DMS53 (cell line): Measurements from ENCODE around the gene MED15.
"Not testable (repeated sequence)": the region's sequence is repeated elsewhere in the genome, so short reads cannot be mapped to it uniquely, and the experiment has no call there.

Experiments used
- DNase-seq: peaks from one replicate; lab custom pipeline; 2025; lab: John Stamatoyannopoulos, UW

Gene MED15

DNA sequence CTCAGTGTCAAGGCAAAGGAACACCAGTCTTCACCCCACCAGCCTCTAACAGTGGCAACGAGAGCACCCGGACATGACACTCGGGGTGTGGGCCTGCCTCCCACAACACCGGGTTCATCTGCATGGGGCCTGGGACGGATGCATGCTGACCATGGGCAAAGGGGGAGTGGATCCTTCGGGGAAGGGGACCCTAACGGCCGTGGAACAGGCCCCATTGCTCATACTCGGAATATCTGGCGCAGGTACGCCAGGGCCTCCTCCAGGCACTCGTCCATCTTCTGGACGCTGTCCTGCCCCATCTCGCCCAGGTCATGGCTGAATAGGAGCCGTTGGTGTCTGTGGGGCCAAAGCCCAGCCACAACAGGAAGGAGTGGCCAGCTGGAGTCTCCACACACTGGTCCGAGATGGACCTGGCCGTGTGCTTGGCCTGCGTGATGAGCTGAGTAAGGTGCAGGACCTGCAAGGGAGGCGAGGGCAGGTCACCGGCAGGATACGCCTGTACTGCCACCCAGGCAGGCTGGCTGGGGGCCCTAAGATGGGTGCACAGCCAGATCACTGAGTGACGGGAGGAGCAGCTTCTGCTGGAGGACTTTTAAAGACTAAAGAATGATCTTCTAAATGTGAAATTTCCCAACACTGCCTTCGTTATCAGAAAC is 96.8 kb downstream of the MED15 start:
- no peak for DNase-seq

DNA sequence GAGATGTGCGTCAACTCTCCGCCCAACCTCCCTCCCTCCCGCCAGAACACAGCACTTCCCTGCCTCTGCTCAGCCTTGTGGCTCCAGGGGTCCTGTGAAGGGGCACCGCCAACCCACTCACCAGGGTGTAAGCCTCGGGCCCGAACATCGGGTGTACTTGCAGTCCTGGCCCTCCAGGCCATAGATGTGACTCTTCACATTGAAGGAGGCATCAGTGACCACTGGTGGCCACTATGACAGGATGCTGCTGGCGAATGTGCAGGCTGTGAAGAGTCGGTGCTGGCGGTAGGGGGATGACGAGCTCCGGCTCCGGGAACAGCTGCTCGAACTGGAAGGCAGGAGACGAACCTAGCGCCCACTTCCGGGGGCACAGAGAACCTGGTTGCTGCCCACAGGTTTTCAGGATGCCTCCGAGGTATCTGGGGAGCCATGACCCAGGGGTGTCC is 97.4 kb downstream of the MED15 start:
- DNase-seq = no peak

DNA sequence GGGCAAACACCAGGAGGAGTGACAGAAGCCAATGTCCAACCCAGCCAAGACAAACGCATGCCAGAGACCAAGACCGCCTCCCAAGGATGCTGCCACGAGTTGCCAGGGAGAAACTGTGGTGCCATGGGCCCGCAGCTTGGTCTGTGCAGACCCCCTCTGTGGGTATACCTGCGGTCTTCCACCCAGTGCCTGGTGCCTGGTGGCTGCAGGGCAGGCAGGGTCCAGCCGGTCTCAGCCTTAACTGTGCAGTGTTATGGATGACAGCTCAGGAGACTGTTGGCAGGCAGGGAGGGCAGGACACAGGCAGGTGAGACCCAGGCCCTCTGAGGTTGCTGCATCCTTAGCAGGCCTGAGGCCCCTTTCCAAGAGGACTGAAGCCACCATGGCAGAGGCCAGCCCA is 97.9 kb downstream of the MED15 start:
- DNase-seq = no peak

DNA sequence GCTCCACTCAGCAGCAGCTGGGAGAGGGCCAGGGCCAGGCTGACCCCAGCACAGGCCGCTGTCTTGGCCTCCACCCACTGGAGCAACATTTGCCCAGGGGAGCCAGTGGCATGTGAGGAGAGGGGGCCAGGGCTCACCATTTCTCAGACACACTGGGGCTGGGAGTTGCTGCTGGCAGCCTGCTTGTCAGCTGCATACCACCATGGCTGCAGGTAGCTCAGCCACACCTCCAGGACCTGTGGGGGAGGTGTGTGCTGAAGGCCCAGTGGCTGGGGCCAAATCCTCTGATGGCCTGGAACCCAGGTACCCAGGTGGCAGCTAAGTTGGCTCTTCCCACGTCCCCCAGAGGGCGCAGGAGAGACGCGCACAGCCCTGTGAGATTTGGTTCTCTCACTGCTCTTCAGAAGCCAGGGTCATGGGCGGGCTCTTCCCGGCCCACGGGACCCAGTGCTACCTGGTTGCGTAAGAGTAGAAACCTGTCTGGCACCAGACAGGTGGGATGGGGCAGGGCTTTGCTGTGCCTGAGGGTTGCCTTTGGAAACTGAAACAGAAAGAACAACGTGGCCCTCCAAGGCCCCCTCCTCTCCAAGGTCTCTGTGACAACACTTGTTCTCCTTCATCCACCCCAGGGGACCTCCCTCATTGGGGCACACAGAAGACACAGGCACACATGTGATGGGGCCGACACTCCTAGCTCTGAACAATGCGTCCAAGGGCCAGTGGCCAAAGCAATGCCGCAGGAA is 98.8 kb downstream of the MED15 start:
- DNase-seq = peak; percentile 87

DNA sequence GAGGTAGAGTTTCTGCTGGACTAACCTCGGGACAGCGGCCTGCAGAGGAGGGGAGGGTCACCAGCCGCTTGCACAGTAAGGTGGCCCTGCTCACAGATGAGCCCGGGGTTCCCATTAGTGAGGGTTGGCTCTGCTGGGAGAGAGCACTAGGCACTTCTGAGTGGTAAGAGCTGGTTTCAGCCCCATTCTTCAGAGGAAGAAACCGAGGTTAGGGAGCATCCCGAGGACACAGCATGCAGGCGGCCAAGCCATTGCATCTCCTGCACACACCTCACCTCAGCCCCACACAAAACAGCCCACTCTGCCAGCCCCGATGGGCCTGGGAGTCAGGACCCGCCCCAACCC is 99.3 kb downstream of the MED15 start:
- DNase-seq = no peak

DNA sequence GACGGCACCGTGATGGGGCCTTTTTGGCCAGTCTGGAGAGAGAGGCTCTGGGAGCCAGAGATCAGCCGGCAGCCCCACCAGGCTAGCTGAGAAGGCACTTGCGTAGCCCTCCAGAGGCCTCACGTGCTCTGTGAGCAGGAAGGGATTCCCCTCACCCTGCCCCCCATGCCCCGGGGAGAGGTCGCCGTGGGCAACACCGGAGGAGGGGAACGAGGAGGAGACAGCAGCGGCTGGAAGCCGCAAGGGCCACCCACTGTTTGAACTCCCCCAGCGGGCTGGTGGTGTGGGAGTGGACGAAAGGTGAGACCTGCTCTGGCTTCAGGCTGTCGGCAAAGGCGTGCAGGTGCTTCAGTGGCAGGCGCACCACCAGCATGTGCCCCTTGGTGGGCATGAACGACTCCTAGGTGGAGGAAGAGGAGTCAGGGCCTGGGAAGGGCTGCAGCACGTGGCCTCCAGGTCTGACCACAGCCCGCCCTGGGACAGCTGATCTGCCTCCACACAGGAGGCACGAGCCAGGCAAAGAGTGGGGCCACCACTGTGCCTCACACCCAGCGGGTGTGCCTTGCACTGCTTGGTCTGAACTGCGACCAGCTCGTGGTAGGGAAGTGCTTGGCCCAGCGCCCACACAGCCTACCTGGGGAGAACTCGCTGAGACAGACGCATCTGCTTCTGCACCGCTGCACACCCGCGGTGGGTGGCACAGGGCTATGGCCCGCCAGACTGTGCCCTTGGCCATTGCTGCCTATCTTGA is 99.9 kb downstream of the MED15 start:
- DNase-seq = no peak

DNA sequence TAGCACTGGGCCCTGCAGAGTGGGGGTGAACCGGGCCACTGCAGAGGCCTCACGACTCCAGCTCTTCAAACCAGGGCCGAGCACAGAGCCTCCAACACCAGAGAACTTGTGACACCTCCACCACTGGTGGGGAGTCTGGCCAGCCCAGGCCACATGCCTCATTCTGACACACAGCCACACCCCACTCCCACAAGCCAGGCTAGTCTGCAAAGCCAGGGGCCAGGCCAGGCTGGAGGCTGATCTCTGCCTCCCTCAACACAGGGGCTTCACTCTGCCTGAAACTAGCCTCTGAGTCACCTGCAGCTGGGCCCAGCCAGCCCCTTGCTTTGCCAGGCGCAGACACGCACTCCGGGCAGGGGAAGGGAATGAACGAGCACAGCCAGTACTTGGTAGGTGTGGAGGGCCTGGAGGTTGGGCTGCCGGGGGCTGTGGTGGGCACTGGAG is 102.9 kb downstream of the MED15 start:
- DNase-seq = no peak

DNA sequence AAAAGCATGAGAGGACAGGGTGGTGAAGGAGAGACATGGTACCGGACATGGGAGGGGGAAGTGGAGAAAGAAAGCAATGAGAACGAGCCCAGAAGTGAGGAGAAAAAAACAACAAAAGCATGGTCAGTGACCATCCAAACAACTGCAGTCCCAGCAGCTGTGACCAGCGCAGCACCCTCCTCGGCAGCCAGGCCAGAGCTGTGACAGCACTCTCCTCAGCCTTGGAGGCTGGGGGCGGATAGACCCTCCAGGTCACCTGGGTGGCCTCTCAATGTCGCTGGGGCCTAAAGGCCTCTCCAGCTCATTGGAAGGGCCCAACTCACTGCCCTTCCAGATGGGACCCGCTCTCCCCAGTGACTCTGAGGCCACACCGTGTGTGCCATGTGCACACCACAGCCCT is 103.3 kb downstream of the MED15 start:
- DNase-seq = no peak

DNA sequence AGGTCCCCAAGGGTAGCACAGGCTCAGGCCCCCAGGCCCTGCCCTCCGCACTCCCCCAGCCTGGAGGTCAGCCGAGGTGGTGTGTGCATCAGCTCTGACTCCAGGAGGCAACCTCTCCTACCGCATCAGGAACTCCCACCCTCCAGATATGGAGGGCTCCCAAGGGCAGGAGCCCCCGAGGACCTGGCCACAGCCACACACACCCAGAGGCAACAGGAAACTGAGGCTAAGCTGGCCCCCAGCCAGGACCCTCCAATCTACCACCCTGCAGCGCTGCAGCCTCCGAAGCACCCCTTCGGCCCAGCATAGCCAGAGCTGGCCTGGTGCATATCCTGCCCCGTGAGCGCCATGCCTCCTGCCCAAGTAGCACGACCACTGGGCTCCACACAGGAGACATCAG is 104.0 kb downstream of the MED15 start:
- DNase-seq = no peak

DNA sequence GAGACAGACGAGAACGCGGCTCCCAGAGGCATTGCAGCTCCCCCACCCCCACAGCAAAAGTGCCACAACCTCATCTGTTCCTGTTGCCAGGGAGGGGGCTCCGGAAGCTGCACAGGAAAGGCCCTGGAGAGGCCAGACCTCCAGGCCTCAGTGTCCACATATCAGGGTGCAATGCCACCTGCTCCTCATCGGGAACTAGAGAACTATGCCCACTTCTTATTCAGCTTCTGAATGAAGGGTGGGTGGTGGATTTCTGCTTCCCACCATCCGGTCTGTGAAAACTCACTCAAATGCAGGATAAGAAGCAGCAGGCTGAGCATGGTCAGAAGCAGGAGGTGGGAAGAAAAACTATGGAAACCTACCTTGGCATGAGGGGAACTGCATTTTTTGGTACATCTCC is 105.9 kb downstream of the MED15 start:
- DNase-seq = no peak

DNA sequence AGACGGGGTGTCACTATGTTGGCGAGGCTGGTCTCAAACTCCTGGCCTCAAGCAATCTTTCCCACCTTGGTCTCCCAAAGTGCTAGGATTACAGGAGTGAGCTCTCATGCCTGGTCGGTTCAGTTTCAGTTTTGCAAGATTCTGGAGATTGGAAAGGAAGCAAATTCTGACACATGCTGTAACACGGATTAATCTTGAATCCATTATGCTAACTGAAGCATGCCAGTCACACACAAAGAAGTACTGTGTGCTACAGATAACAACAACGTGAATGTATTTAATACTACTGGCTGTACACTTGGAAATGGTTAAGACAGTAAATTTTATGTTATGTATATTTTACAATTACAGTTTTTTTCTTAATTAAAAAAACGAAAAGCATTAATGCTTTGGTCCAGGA is 107.6 kb downstream of the MED15 start:
- DNase-seq = no peak

DNA sequence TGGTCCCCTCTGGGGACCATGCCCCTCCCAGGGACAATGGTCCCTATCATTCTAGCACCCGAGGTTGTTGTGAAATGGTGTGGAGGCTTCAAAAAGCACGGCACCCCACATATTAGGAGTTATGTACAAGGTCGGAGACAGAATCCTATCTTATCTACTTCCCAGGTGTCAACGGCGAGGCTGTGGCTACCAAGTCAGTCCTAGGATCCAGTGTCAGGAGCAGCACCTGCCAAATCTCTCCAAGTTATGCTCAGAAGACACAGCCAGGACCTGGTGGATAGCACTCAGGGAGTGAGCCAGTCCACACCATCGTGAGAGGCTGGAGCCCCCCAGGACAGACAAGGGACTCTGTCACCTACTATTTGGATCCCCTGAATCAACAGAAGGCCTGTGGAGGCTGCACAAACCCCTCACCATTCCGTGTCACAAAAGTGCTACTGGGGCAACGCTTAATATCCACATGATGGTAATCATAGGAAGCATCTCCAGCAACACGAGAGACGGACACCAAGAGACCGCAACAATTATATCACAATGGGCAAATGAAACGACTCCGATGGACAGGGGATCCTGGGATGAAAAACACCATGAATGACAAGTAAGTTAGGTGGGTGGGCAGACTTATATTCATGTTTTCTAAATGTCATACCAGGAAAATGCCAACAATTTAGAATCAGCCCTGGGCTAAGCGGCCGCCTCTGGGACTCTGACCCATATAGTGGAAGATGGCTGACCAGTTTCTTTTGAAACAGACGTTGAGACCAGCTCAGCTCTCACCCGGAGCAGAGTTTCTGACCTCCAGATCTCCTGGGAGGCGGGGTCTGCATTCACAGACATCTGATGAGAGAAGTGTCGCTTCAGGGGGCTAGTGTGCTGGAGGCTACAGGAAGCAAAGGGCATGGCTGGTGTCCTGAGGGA is 108.4 kb downstream of the MED15 start:
- DNase-seq = no peak

DNA sequence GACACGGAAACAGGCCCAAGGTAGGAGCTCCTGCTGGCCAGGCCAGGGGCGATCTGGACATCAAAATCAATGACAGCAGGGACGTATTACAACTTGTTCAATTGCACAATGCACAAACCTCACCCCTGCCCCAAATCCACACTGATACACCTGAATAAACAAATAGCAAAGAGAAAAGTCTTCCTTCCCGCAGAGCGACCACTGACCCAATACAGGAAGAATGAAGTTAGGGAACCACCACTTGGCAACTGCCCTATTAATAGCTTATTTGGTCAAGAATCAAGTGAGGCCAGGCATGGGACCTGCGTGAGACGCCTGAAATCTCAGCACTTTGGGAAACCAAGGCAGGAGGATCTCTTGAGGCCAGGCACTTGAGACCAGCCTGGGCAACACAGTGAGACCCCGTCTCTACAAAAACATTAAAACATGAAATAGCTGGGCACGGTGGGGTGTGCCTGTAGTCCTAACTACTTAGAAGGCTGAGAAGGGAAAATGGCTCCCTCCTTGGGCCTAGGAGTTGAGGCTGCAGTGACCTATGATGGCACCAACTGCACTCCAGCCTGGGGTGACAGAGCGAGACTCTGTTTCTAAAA is 109.1 kb downstream of the MED15 start:
- DNase-seq = no peak

DNA sequence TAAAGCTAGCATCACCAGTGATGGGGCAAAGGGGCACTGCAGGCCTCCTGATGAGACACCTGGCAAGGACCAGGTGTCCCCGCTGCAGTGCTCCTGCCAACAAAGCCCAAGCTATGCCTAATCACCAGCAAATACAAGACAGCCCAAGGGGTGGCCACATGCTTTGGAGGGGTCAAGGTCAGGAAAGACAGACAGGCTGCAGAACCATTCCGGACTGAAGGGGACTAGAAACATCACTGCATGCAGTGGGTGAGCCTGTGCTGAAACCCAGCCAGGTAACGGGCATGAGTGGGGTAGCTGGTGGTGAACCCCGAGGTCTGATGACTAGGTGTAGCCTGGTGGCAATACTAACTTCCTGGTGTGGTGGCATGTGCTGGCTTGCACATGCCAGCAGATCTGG is 111.1 kb downstream of the MED15 start:
- no peak for DNase-seq

DNA sequence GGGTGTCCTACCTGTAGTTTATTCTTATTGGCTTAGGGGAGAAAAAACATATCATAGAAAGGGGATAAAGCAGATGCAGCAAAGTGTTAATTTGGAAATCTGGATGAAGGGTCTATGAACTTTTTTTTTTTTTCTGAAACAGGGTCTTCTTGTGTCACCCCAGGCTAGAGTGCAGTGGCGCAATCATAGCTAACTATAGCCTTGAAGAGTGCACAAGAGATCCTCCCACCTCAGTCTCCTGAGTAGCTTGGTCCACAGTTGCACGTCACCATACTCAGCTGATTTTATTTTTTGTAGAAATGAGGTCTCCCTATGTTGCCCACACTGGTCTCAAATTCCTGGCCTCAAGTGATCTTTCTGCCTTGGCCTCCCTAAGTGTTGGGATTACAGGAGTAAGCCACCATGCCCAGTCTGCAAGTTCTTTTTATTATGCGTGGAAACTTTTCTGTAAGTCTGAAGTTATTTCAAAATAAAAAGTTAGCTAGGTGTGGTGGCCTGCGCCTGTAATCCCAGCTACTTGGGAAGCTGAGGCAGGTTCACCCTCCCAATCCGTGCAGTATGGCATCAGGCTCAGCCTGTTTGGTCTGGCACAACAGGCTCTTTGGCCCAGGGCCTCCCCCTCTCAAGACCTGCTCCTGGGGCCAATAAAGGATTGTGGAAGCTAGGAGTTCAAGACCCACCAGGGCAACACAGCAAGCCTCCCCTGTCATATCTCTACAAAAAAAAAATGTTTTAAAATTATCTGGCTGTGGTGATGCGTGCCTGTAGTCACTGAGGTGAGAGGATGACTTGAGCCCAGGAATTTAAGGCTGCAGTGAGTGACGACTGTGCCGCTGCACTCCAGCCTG is 111.9 kb downstream of the MED15 start:
- DNase-seq = no peak

DNA sequence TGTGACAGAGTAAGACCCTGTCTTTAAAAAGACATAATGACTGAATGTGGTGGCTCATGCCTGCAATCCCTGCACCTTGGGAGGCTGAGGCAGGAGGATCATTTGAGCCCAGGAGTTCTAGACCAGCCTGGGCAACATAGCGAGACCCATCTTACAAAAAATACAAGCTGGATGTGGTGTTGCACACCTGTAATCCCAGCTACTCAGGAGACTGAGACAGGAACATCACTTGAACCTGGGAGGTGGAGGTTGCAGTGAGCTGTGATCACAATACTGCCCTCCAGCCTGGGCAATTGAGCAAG is 112.4 kb downstream of the MED15 start:
- DNase-seq = not testable (repeated sequence)

DNA sequence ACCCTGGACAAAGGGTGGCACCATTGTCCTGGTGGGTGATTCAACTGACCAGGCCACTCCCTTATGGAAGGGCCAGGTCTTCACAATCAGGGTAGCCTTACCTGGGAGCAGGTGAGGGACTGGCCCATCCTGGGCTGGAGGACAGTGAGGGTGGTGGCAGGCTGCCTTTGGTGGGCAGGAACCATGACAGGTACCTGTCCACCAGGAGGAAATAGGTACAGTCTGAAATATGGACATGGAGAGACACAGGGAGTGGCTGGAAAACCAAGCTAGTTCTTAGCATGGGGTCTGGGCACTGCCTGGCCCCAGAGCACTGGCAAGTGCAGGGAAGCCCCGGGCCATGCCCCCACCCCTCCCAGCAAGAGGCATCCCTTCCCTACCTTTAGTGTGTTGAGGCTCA is 113.8 kb downstream of the MED15 start:
- DNase-seq = no peak

DNA sequence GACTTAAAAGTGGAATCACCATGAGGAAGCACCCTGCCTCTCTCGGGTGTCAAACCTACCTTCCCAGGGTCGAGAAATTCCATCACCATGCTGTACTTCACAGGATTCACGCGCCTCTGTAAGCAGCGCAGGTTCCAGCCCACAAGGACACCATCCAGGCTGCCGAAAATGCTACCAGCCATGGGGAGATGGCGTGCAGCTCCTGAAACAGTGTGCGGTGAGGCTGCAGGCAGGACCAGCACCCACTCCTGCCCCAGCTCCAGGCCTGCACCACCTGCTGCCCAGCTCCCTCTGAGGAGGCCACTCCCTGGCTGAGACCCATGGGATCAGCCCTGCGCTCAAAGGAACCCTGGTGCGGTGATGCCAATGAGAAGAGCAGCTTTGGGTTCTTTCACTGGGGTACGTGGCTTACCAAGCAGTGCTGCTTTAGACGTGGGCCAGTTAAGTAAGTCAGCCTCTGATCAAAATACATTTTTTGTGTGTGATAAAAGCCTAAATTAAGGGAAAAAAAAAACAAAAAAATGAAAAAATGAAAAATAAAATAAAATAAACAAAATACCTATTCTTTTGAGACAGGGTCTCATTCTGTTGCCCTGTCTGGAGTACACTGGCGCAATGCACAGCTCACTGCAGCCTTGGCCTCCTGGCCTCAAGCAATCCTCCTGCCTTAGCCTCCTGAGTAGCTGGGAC is 115.4 kb downstream of the MED15 start:
- no peak for DNase-seq

DNA sequence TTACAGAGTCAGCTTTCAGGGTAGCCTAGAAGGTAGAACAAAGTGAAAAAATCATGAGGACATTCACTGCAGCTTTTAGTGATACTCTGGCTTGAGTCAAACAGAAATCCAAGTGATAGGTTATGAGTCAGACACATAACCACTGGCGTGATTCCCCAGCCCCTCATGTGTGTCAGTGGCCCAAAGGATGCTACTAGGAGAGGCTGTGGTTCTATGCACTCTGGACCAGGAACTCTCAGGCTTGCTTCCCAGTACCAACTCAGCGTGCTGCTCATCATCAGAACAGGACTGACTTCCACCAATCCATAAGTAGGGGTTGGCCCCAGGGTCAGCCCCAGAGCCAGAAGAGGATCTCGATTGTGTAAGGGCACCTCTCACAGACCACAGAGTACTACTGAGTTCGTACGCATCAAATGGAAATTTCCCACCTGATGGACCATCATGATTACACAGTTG is 116.8 kb downstream of the MED15 start:
- DNase-seq = no peak

DNA sequence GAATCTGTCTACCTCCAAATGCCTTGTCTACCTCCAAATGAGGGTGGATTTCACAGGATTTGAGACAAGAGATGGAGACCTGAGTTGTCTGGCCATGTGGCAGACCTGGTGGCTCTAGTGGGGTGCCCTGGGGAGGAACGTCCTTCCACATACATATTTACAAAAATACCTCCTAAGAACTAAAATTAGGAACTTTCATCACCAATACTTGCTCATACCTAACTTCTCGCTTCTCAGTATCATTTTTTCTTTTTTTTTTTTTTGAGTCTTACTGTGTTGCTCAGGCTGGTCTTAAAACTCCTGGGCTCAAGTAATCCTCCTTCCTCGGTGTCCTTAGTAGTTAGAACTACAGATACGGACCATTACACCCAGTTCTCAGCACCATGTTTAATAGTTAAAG is 117.9 kb downstream of the MED15 start:
- no peak for DNase-seq
